ENCODE measurements around the gene AMN.
"Not testable (repeated sequence)": the region's sequence is repeated elsewhere in the genome, so short reads cannot be mapped to it uniquely, and the experiment has no call there.

AMN gene

GRCh38 chr14:102891556-102891955 is 30.9 kb upstream of the AMN start:
- TF ChIP-seq CTCF (conservative IDR thresholded peaks at IDR 0.05): no peak
- TF ChIP-seq ZFX (IDR thresholded peaks at IDR 0.05): no peak

GRCh38 chr14:102892651-102893050 is 29.8 kb upstream of the AMN start:
- TF ChIP-seq CTCF (conservative IDR thresholded peaks at IDR 0.05) (no peak), ZFX (IDR thresholded peaks at IDR 0.05) (no peak)
- H3K27ac ChIP-seq: no peak overlapping the region

More at GRCh38 chr14:102891556-102891955, 30.9 kb upstream of the AMN start:
- H3K27ac ChIP-seq: no peak overlapping the region

- H3K27ac ChIP-seq: no peak overlapping the region
- TF ChIP-seq CTCF (conservative IDR thresholded peaks at IDR 0.05): no peak
- TF ChIP-seq ZFX (IDR thresholded peaks at IDR 0.05): no peak
Measured at GRCh38 chr14:102893452-102893851, 29.0 kb upstream of the AMN start.

GRCh38 chr14:102896735-102897134 is 25.7 kb upstream of the AMN start:
- H3K27ac ChIP-seq: not testable (repeated sequence)

- TF ChIP-seq ZFX (IDR thresholded peaks at IDR 0.05) (no peak), CTCF (conservative IDR thresholded peaks at IDR 0.05) (no peak)
Measured at GRCh38 chr14:102897299-102898027, 25.0 kb upstream of the AMN start.

GRCh38 chr14:102898298-102898697 is 24.2 kb upstream of the AMN start:
- no peak overlapping the region for H3K27ac ChIP-seq

More at GRCh38 chr14:102897299-102898027, 25.0 kb upstream of the AMN start:
- no peak overlapping the region for H3K27ac ChIP-seq

GRCh38 chr14:102898776-102899515 is 23.5 kb upstream of the AMN start:
- no peak overlapping the region for H3K27ac ChIP-seq
- TF ChIP-seq ZFX (IDR thresholded peaks at IDR 0.05): no peak
- TF ChIP-seq CTCF (conservative IDR thresholded peaks at IDR 0.05): no peak

More at GRCh38 chr14:102898298-102898697, 24.2 kb upstream of the AMN start:
- TF ChIP-seq CTCF (conservative IDR thresholded peaks at IDR 0.05): no peak
- no peak for TF ChIP-seq ZFX (IDR thresholded peaks at IDR 0.05)

Measured in C4-2B (cell line).